Right lobe of liver (tissue), 4 donors: Measurements from ENCODE around the gene MUC6.

Experiments used
- CTCF ChIP-seq, 4 donors: fragments of 200-600 bp in 3 of 4; fragments of 450-650 bp in 1 of 4; IDR thresholded peaks; one replicate each; pipeline versions ENCODE4 v1.5.1 to v1.8.0; 2016 to 2022; ENCODE audit warnings: antibody characterized with exemption in 4 of 4, mild to moderate bottlenecking in 2 of 4
- POLR2A ChIP-seq: fragments of 450-650 bp; IDR thresholded peaks from one replicate; pipeline ENCODE4 v1.6.1; 2017; ENCODE audit warnings: antibody characterized with exemption, mild to moderate bottlenecking
- donor health status: DM: no; HTN: no; CAD: no.
- donor health status: DM: no; HTN: no; CAD: no.
- donor health status: DM: no; HTN: yes; CAD: no.

GRCh38 chr11:1002406-1002984, 34.0 kb downstream of the MUC6 start:
- TF ChIP-seq CTCF (IDR thresholded peaks at IDR 0.05): no peak
- TF ChIP-seq POLR2A: no peak
